ENCODE results near the gene RANGRF.

The RANGRF gene

DNA sequence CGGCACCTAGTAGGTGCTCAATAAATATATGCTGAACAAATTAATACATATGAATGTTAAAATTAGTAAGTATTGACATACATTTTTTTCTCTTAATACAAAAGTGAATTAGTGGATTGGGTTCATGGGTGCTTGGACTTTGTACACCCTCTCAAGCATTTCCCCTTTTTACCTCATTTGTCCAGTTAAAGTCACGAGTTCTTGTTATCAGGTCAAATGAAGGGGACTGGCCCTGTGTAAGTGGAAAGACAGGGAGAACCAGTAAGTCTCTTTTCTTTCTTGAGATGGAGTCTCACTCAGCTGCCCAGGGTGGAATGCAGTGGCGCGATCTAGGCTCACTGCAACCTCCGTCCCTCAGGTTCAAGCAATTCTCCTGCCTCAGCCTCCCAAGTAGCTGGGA is 13.7 kb upstream of the RANGRF start:
- DNase-seq = no peak

DNA sequence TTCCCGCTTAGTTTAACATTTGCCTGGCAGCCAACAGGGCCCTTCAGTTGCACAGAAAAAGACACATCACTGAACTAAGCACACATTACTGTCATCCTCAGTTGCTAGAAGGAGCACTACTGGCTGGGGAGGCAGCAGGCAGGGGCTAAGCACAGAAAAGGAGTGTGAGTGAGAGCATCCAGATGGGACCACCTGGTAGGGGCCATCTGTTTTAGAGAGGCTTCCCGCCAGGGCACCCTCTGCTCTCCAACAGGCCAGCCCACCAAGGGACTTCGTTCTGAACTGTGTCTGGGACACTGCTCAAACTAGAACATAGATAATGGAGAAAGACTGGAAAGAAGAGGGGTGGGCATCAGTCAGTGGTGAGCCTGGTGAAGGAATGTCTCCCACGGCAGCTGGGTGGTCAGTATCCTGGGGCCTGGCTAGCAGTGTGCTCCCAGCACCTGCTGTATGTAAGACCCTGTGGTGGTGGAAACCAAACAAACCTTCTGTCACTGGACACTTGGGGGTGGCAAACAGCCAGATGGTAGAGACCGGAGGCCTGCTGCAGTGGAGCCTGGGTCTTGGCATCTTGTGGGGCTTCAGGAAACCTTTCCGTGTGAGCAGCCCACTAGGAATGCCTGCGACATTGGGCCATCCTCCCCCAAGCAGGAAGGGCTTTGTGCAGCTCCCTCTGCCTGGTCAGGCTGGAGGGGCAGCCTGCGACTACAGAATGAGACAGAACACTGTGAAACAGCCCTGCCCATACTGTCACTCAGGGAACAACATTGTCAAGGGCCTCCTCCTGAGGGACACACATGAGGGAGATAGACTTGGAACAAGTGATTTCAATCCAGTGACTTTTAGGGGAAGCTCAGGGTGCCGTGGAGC is 12.8 kb upstream of the RANGRF start:
- peak; percentile 74 for DNase-seq

DNA sequence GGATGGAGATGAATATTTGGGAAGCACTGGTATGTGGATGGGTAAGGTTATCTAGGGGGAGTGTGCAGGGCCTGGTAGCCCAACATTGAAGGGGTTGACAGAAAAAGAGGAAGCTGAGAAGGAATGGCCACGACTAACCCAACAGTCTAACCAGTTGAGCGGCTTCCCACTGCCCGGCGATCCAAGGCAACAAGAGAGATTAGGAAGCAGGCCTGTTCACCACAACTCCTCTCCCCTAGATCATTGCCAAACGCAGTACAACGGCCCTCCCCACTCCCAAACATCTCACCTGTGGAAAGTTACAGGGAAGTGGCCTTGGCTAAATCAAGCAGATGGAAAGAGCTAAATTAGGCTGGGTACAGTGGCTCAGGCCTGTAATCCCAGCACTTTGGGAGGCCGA is 11.2 kb upstream of the RANGRF start:
- no peak for DNase-seq

DNA sequence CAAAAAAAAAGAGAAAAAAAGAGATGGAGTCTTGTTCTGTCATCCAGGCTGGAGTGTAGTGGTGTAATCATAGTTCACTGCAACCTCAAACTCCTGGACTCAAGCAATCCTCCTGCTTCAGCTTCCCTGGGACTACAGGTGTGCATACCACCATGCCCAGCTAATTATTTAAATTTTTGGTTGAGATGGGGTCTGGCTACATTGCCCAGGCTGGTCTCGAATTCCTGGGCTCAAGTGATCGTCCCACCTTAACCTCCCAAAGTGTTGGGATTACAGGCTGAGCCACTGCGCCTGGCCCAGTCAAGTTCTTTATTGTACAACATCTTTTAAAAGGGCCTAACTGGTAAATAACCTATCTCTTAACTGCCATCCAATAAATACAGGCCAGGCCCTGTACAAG is 6.1 kb upstream of the RANGRF start:
- no peak for DNase-seq

DNA sequence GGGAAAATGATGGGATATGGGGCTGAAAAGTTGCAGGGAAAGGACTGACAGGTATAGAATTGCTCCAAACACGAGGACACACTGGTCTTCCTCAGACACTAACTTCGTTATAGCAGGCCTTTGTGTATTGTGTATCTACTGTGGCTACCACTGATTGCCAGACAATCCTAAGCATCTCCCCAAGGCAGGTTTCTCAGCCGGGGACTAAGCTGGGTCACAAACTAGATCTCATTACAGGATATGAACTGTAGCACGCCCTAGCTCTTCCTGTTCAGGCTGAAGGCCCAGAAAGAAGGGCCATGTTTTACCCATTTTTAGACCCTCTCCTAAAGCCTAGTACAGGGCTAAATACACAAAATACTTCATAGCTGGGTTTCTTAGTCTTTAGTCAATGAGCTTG is 5.1 kb upstream of the RANGRF start:
- peak; percentile 78 for DNase-seq

DNA sequence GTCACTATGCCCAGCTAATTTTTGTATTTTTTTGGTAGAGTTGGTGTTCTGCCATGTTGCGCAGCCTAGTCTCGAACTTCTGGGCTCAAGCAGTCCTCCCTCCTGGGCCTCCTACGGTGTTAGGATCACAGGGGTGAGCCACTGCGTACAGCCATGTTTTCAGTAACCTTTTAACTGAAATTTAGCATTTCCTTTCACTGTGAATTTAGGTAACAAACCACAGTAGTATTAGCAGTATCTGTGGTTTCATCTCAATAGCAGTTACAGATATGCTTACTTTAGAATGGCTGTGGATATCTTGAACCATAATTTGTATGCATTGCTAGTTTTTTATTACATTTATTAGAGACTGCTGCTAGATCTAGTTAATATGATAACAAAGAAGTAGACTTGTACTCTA is 4.3 kb upstream of the RANGRF start:
- no peak for DNase-seq

DNA sequence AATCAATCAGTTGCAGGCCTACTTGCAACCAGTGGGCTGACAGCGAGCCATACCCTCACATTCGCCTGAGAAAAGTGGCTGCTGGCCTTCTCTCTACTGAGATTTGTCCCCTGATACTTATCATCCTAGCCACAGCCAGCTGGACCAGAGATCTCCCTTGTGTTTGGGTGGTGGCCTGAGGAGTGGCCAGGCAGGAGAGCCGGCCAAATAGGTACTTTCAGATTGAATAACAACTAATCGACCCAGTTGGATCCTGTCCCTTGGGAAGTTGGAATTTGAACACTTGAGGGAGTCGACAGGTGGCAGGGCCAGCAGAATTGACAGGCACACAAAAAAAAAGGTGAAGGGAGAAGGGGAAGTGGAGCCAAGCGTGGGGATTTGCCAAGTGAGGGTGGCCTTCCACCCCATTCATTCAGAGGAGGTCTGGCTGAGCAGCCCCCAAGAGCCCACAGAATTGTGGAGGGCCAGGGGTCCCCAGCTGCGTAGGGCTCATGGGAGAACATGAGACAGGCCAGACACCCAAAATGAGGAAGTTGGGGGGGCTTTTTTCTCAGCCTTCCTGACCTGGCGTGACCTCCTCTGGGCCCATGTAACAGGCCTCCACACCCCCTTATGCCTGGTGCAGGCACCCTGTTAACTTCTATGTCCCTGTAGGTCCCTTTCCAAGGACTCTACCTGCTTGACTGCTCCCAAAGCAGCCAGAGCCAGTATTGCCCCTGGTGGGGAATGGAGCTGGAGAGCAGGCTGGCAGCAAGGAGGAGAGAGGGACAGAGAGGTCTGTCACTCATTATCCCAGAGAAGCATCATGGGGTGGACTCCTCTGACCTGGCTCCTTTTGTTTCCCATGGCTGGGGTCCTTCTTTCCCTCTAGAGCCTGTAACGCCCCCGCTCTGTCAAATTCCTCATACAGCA is 2.9 kb upstream of the RANGRF start:
- DNase-seq = no peak

DNA sequence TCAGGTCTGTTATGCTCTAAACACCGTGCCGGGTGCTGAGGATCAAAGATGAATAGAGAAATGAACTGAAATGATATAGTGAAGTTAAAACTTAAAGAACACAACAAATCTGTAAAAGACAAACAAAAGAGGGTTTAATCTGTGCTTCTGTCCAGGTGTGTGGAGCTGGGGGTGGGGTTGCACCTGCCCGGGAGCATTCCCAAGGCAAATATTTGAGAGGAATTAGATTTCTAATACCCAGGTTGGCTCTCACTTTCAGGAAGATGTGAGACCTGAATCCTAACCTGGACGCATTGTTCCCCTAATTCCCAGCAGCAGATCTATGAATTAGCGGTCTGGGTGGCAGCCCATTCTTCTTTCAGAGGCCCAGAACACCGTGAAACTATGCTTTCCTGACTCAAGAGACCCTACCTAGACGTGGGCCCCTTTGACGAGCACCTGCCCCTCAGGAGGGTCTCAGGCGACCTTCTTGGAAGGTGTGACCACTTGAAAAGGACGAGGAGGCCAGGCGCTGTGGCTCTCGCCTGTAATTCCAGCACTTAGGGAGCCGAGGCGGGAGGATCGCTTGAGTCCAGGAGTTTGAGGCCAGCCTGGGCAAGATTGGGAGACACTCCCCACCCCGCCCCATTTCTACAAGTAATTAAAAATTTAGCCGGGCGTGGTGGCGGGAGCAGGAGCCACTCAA is 677 bp upstream of the RANGRF start:
- DNase-seq = no peak

DNA sequence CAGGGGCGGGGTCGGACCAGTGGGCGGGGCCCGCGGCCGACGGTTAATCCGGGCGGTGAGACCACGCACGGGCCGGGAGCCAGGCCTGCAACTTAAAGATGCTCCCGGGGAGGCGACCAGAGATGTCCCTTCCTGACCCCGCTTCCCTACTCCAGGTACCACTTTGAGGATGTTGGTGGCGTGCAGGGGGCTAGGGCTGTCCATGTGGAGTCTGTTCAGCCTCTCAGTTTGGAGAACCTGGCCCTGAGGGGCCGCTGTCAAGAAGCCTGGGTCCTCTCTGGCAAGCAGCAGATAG is 580 bp downstream of the RANGRF start:
- peak; percentile 91 for DNase-seq

DNA sequence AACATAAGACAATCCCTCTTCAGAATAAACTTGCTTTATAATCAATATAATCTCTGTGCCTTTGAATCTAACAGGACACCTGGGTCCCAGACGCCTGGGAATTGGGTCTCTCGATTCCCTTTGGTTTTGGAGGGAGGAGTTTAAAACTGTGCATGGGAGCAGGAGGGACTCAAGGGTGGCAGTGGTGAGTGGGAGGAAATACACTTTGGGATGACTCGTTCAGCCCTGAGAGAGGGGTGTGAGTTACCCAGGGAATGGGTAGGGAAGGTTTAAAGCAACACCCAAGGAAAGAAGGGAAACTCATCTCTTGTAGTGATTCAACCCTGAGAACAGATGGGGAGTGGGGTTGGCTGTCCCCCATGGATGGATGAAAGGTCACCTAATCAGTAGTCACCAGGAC is 1.6 kb downstream of the RANGRF start:
- DNase-seq = no peak

DNA sequence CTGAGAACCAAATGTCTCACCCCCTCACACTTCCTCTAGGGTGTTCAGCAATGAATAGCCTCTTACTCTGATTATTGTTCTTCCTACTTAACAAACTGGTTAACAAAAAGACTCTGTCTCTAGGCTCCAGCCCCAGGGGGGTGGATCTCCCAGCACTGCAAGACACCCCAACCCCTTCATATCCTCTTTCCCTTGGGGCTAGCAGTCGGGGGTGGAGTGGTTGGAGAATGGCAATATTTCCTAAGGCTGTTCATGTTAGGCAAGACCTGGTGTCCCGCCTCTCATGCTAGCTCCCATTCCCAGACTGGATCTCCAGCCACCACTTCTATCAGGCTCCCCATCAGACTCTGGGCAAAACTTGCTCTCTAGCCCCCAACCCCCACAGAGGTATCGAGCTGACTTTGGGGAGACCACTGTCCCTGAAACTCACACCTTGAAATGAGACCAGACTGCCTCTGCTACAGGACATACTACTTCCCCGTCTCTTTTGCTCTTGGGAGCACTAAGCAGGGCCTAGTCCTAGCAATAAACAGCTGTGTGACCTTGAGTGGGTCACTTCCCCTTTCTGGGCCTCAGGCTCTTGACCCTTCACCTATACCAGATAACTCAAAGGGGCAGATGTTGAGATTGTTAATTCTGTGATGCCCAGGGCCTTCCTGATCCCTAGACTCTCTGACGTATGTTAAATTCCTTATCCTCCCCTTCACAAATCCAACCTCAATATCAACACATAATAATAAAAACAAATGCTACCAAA is 4.3 kb downstream of the RANGRF start:
- no peak for DNase-seq

DNA sequence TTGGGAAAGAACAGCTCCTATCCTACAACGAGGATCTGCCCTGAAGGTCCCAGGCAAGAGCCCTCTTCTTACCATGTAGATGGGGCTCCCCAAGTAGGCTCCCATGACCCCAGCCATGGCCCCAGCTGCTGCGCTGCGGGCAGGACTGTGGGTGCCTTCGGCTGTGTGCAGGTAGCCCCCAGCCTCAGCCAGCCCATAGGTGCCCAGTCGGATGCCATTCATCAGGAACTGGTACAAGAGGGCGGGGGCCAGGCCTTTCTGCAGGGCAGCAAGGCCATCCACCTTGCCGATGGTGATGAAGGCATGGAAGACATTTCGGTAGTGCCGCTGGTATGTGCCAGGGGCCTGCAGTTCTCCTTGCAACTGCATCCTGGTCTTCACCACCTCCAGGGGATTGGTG is 5.9 kb downstream of the RANGRF start:
- no peak for DNase-seq

DNA sequence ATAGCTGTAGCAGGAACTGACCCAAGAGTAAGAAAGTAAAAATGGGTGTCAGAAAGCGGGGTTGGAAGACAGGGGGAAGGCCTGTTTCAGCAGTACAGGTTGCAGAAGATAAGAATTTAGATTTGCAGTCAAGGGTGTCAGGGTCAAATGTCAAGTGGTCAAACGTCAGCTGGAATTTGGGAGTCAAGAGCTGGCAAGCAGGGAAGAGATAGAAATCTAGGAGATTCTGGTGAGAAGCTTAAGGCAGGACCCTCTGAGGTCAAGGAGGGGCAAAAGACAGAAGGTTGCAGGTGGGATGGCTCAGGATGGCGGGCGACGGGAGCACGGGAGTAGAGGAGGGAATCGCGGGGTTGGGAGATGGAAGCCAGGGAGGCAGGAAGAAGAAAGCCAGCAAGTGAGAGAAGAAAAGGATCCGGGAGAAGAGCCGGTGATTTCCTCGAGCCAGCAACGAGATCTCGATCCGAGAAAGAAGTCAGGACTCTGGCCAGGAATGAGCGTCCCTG is 6.4 kb downstream of the RANGRF start:
- no peak for DNase-seq

DNA sequence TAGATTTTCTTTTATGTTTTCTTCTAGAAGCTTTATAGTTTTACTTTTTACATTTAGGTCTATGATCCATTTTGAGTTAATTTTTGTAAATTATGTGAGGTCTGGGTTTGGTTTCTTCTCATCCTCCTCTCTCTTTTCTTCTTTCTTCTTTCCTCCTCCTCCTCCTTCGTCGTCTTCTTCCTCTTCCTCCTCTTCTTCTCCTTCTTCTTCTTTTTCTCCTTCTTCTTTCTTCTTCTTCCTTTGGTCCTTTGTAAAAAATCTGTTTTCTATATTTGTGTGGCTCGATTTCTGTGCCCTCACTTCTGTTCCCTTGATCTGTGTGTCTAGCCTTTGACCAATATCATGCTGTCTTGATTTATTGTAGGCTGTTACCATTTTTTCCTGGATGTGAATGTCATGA is 11.8 kb downstream of the RANGRF start:
- DNase-seq = no peak

DNA sequence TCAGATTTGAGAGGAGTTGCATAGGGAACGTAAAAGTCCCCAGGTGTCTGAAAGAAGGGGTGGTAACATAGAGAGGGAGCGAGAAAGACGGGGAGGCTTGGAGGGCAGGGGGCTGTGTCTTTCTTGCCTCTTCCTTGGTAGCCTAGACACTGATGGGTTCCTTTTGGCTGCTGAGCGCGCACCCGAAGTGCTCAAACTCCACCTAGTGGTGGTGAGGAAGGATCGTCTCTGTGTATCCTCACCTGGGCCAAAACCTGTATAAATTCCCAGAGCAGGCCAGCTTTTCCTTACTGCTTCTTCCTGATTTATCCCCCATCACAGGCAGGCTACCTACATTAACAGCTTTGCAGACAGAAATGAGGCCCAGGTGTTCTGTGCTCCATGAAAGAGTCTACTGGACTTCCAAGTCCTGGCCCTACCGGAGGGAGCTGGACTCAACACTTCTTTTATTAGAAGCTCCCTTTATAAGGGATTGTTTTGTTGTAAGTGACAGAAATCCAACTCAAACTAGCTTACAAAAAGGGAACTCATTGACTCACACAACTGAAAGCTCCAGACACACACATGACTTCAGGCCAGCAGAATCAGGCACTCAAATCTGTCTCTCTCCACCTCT is 12.3 kb downstream of the RANGRF start:
- peak; percentile 87 for DNase-seq

DNA sequence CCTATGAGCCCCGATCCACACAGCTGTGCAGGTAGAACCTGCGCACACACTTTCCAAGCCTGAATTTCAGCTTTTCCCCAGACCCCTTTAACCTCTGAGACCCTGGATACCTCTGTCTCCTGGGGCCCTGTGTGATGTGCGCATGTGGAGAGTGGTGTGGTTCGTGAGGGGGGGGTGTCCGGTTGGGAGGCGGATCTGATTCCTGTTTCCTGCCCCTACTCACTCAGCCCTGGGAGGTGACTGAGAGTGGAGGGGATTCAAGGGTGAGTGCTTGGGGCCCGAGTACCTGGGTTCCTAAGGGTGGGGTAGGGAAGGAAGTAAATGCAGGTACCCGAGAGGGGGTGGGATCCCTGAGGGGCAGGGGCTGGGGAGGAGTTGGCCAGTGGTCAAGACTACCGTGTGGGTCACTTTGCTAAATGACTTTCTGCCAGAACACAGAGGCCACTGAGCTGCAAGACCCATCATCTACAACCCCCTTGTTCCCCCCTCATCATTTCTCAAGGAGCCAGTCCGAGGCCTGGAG is 22.2 kb downstream of the RANGRF start:
- no peak for DNase-seq

DNA sequence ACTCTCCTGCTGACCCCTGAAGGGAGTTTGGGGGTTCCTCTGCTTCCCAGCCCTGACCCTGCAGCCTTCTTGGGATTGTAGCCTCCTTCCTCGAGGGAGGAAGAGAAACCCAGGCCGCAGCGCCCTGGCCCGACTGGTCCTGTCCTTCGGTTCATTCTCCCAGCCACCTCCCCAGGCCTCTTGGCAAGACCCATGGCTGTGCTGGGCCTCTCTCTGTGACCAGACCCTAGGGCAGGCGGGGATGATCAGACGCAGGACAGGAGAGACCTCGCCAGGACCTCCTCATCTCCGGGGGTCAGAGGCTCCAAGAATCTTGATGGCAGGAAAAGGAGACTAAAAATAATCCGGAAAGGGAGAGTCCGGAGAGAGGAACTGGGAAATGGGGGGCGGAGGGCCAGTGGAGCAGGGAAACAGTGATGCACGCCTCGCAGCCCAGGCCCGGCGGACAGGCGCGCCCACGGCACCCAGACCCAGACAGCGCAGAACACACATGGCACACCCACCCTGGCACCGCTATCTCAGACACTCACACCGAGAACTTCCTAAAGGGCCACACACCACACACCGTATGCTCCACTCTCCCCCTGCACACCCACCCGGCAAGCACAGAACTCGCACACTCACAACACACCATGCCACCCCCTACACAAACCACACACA is 22.8 kb downstream of the RANGRF start:
- no peak for DNase-seq

DNA sequence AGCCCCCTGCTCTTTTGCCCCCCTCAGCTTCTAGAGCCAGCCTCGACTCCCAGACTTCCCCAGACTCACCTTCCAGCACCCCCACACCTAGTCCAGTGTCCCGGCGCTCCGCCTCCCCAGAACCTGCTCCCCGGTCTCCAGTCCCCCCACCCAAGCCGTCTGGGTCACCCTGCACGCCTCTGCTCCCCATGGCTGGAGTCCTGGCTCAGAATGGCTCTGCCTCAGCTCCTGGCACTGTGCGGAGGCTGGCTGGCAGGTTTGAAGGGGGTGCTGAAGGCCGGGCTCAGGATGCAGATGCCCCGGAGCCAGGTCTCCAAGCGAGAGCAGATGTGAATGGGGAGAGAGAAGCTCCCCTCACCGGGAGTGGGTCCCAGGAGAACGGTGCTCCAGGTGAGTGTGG is 23.8 kb downstream of the RANGRF start:
- DNase-seq = no peak

DNA sequence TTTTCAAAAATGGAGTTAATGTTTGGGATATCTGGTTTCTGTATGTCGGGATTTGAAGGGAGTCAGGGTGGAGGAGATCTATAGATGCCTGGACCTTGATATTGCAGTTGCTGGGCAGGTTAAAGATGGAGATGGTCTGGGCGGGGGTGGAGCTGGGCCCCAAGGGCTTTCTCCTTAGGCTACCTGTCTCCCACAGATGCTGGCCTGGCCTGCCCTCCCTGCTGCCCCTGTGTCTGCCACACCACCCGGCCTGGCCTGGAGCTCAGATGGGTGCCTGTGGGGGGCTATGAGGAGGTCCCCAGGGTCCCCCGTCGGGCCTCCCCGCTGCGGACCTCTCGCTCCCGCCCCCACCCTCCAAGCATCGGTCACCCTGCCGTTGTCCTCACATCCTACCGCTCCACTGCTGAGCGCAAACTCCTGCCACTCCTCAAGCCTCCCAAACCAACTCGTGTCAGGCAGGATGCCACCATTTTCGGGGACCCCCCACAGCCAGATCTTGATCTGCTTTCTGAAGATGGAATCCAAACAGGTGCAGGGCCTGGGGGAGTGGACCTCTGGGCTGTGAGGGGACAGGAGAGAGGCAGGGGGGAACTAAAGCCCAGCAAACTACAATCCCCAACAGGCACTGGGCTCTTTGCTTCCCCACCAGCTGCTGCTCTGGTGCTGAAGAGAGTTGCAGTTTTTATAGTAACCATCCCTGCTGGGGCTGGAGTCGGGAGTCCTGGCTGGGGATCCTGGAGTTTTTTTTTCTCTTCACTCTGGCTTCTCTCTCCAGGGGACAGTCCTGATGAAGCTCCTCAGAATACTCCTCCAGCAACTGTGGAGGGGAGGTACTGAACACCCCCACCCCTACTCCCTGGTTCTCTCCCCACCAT is 24.5 kb downstream of the RANGRF start:
- DNase-seq = peak; percentile 44
